Neutrophil (primary cell): Measurements from ENCODE around the gene LRRC75B.
"Not testable (repeated sequence)": the region's sequence is repeated elsewhere in the genome, so short reads cannot be mapped to it uniquely, and the experiment has no call there.

ENCODE experiments used
- H3K27ac ChIP-seq: fragments of 200-600 bp; sonication (generic); 2 replicates; pipeline ENCODE4 v1.5.1; 2016; ENCODE audit warnings: mild to moderate bottlenecking, moderate library complexity
- H3K27me3 ChIP-seq: fragments of 200-600 bp; sonication (generic); 2 replicates; pipeline ENCODE4 v1.6.0; 2016; ENCODE audit warnings: mild to moderate bottlenecking
- H3K36me3 ChIP-seq: fragments of 200-600 bp; sonication (generic); 2 replicates; pipeline ENCODE4 v1.5.1; 2017
- H3K4me1 ChIP-seq, 2 experiments: fragments of 200-600 bp in 1 of 2; sonication (generic) in 1 of 2; 1 replicate in 1 of 2; 2 replicates in 1 of 2; pipeline versions ENCODE4 v1.5.1 to v1.6.1; 2013 to 2016; ENCODE audit warnings: low read depth in 1 of 2, low read length in 1 of 2, mild to moderate bottlenecking in 1 of 2, moderate library complexity in 1 of 2; ENCODE audit not compliant: control insufficient read depth in 1 of 2, insufficient read depth in 1 of 2
- H3K4me3 ChIP-seq, 2 experiments: fragments of 200-600 bp in 1 of 2; sonication (generic) in 1 of 2; 1 replicate in 1 of 2; 2 replicates in 1 of 2; pipeline ENCODE4 v1.5.1; 2013 to 2016; ENCODE audit warnings: low read depth in 1 of 2, low read length in 1 of 2, mild to moderate bottlenecking in 1 of 2, moderate library complexity in 1 of 2
- H3K9me3 ChIP-seq: fragments of 200-600 bp; sonication (generic); 2 replicates; pipeline ENCODE4 v1.5.1; 2016
- CTCF ChIP-seq: fragments of 200-600 bp; sonication (generic); IDR thresholded peaks from 2 replicates; pipeline ENCODE4 v1.5.1; 2016; ENCODE audit warnings: antibody characterized with exemption

Gene LRRC75B

GRCh38 chr22:24629069-24629468 is 36.2 kb upstream of the LRRC75B start:
- not testable (repeated sequence) for H3K27ac ChIP-seq, H3K27me3 ChIP-seq, H3K4me1 ChIP-seq, H3K4me3 ChIP-seq, H3K9me3 ChIP-seq
- H3K36me3 ChIP-seq = peaks cover 35% of the 10 kb centered on the region
- TF ChIP-seq CTCF = peak; percentile 31

- H3K9me3 ChIP-seq, H3K4me1 ChIP-seq, H3K4me3 ChIP-seq, H3K27me3 ChIP-seq, H3K27ac ChIP-seq: not testable (repeated sequence)
- peaks cover 43% of the 10 kb centered on the region for H3K36me3 ChIP-seq
These were observed 35.0 kb upstream of the LRRC75B start for GRCh38 chr22:24627911-24628310.

DNA sequence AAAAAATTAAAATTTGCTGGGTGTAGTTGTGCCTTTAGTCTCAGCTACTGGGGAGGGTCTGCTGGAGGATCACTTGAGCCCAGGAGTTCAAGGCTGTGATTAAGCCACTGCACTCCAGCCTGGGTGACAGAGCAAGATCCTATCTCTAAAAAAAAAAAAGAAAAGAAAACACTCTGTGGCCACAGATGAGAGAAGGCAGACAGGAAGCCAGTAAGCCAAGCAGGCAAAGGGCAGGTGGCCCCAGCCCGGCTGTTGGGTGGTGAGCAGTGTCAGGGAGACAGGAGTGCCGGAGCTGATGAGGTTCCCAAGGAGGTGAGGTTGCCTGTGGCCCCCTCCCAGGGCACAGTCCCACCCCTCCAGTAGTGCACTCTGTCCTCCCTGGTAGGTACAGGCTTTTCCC is 29.7 kb upstream of the LRRC75B start:
- not testable (repeated sequence) for H3K4me1 ChIP-seq, H3K9me3 ChIP-seq, H3K27ac ChIP-seq, H3K27me3 ChIP-seq, H3K4me3 ChIP-seq
- H3K36me3 ChIP-seq = peaks cover 43% of the 10 kb centered on the region

DNA sequence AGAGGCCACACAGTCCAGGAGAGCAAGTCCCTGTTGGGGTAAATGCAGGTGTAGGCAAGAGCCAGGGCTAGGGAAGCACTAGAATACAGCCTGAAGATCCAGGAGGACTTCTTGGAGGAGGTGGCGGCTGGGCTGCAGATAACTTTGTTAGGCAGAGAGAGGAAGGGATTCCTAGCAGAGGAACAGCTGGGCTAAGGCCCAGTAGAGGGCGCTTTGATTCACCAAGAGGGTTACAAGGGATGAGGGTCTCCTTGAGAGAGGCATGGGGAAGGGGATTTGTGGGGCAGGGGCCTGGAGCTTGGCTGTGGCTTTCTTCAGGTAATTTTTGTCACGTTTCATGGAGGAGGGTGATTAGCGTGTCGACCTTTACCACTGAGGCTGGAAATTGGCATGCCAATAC is 28.4 kb upstream of the LRRC75B start:
- H3K27me3 ChIP-seq, H3K9me3 ChIP-seq, H3K4me1 ChIP-seq, H3K4me3 ChIP-seq, H3K27ac ChIP-seq: not testable (repeated sequence)
- peaks cover 47% of the 10 kb centered on the region for H3K36me3 ChIP-seq

DNA sequence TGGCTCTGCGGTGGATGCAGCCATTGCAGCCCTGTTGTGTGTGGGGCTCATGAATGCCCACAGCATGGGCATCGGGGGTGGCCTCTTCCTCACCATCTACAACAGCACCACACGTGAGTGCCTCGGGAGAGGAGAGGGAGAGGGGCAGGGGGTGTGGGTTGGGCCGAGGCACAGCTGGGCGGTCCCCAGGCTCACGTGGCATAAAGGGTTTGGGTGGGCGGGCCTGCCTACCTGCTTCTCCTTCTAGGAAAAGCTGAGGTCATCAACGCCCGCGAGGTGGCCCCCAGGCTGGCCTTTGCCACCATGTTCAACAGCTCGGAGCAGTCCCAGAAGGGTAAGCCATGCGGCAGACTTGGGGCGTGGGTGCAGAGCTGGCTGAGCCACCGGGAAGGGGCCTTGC is 21.9 kb upstream of the LRRC75B start:
- H3K27ac ChIP-seq, H3K9me3 ChIP-seq: not testable (repeated sequence)
- peaks cover 26% of the 10 kb centered on the region for H3K36me3 ChIP-seq

GRCh38 chr22:24609888-24610287 is 17.0 kb upstream of the LRRC75B start:
- not testable (repeated sequence) for H3K9me3 ChIP-seq, H3K36me3 ChIP-seq, H3K4me3 ChIP-seq, H3K27ac ChIP-seq, H3K27me3 ChIP-seq
- peaks cover 14 to 19% of the 10 kb centered on the region in 2 experiments for H3K4me1 ChIP-seq

More for the DNA sequence above, 21.9 kb upstream of the LRRC75B start:
- not testable (repeated sequence) for H3K27me3 ChIP-seq, H3K4me1 ChIP-seq, H3K4me3 ChIP-seq

DNA sequence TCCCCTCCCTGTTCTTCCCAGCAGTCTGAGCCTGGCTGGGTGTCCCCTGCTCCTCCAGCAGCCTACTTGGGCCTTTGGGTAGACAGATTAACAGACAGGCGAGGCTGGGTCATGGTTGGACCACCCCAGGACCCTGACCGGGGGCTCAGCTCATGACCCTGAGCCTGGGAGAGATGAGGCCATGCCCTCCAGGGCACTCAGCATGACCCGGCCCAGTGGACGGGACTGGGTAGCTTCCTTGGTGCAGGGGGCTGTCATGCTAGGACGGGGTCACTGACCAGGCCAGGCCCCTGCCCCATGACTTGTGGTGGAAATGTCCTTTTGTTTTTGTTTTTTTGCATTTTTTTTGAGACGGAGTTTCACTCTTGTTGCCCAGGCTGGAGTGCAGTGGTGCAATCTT is 15.5 kb upstream of the LRRC75B start:
- not testable (repeated sequence) for H3K36me3 ChIP-seq, H3K9me3 ChIP-seq, H3K27me3 ChIP-seq
- peaks cover 22 to 33% of the 10 kb centered on the region in 2 experiments for H3K4me1 ChIP-seq
- H3K27ac ChIP-seq = peak overlapping the region; percentile 95
- peak overlapping the region in 1 of 2 experiments; percentile 60 for H3K4me3 ChIP-seq

GRCh38 chr22:24607429-24607983 is 14.6 kb upstream of the LRRC75B start:
- peak overlapping the region; percentile 42 to 60 for H3K4me3 ChIP-seq
- H3K4me1 ChIP-seq = peaks cover 29 to 41% of the 10 kb centered on the region in 2 experiments
- H3K27me3 ChIP-seq, H3K9me3 ChIP-seq, H3K36me3 ChIP-seq: not testable (repeated sequence)
- peak overlapping the region; percentile 95 for H3K27ac ChIP-seq
- peak; percentile 26 for TF ChIP-seq CTCF

GRCh38 chr22:24606340-24606739 is 13.5 kb upstream of the LRRC75B start:
- Histone ChIP-seq H3K27ac (peak overlapping the region; percentile 95), H3K4me1 (peaks cover 40 to 53% of the 10 kb centered on the region in 2 experiments)
- H3K36me3 ChIP-seq, H3K9me3 ChIP-seq, H3K4me3 ChIP-seq, H3K27me3 ChIP-seq: not testable (repeated sequence)

DNA sequence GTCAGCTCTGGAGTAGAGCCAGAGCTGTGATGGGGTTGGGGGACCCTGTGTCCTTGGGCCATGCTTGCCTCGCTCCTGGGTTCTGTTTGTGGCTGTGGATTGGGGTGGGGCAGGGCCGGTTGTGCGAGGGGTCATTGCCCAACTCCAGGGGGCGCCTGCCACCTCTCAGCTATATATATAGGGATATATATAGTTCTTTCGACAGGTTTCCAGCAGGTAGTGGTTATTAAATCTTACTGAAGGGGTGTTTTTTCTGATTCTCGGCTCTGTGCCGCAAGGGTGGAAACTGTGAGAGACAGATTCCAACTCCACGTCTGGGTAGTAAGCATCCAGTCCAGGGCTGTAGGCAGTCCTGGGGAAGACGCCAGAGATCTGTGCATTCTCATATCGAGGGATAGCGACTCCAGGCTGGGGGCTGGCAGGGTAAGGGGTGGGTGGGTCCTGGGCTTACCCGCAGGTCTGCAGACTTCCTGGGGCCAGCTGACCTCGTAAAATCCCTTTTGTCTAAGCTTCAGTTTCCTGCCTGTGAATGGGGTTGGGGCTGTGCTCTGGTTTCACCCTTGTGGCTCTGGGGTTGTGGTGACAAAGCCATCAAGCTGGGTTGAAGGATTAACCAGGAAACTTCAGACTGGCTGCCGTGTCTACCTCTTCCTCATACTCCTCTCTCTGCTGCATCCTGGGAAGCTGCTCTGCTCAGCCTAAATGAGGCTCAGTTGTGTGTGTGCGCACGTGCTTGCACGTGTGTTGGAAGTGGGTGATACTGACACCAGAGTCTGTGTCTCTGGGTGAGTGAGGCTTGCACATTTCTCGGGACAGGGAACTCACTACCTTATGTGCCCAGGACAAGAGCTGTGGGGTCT is 11.1 kb upstream of the LRRC75B start:
- H3K4me1 ChIP-seq = peaks cover 51 to 66% of the 10 kb centered on the region in 2 experiments
- H3K9me3 ChIP-seq, H3K36me3 ChIP-seq, H3K27me3 ChIP-seq: not testable (repeated sequence)
- H3K27ac ChIP-seq = peak overlapping the region; percentile 94
- H3K4me3 ChIP-seq = peak overlapping the region in 1 of 2 experiments; percentile 10

GRCh38 chr22:24602847-24603769 is 10.2 kb upstream of the LRRC75B start, which contains the start of gene GGT1:
Gene GGT1, plus strand, starts transcription at chr22:24603193. Its CDS starts 7,889 bp downstream, at chr22:24611082.
- not testable (repeated sequence) for H3K36me3 ChIP-seq, H3K9me3 ChIP-seq, H3K27me3 ChIP-seq
- H3K27ac ChIP-seq = peak within 1 kb of the TSS; percentile 94
- H3K4me3 ChIP-seq = peak within 1 kb of the TSS; percentile 10 to 15
- H3K4me1 ChIP-seq = peaks cover 47 to 59% of the 10 kb centered on the region in 2 experiments
